Measurements from ENCODE around the gene NSUN7.
"Not testable (repeated sequence)": the region's sequence is repeated elsewhere in the genome, so short reads cannot be mapped to it uniquely, and the experiment has no call there.

NSUN7 gene

GRCh38 chr4:40789771-40790170 is 40.0 kb downstream of the NSUN7 start:
- TF ChIP-seq, protein P1, sequence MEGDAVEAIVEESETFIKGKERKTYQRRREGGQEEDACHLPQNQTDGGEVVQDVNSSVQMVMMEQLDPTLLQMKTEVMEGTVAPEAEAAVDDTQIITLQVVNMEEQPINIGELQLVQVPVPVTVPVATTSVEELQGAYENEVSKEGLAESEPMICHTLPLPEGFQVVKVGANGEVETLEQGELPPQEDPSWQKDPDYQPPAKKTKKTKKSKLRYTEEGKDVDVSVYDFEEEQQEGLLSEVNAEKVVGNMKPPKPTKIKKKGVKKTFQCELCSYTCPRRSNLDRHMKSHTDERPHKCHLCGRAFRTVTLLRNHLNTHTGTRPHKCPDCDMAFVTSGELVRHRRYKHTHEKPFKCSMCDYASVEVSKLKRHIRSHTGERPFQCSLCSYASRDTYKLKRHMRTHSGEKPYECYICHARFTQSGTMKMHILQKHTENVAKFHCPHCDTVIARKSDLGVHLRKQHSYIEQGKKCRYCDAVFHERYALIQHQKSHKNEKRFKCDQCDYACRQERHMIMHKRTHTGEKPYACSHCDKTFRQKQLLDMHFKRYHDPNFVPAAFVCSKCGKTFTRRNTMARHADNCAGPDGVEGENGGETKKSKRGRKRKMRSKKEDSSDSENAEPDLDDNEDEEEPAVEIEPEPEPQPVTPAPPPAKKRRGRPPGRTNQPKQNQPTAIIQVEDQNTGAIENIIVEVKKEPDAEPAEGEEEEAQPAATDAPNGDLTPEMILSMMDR (conservative IDR thresholded peaks at IDR 0.05), result no peak
- TF ChIP-seq ZFX (IDR thresholded peaks at IDR 0.05), result no peak
- no peak overlapping the region for H3K27ac ChIP-seq

- no peak overlapping the region for H3K27ac ChIP-seq
- no peak for TF ChIP-seq ZFX (IDR thresholded peaks at IDR 0.05)
- TF ChIP-seq, protein P1 (conservative IDR thresholded peaks at IDR 0.05), result no peak
These were observed 50.3 kb downstream of the NSUN7 start for GRCh38 chr4:40800064-40800463.

- TF ChIP-seq ZFX (IDR thresholded peaks at IDR 0.05), result no peak
- TF ChIP-seq, protein P1 (conservative IDR thresholded peaks at IDR 0.05), result no peak
- H3K27ac ChIP-seq, result no peak overlapping the region; the same call in 1 of the 2 replicates
These were observed 54.8 kb downstream of the NSUN7 start for GRCh38 chr4:40804598-40804997.

- no peak for TF ChIP-seq ZFX (IDR thresholded peaks at IDR 0.05)
- TF ChIP-seq, protein P1 (conservative IDR thresholded peaks at IDR 0.05), result no peak
- no peak overlapping the region for H3K27ac ChIP-seq
These were observed 59.2 kb downstream of the NSUN7 start for GRCh38 chr4:40808926-40809457.

- H3K27ac ChIP-seq, result no peak overlapping the region
These were observed 62.2 kb downstream of the NSUN7 start for GRCh38 chr4:40811956-40812355.

DNA sequence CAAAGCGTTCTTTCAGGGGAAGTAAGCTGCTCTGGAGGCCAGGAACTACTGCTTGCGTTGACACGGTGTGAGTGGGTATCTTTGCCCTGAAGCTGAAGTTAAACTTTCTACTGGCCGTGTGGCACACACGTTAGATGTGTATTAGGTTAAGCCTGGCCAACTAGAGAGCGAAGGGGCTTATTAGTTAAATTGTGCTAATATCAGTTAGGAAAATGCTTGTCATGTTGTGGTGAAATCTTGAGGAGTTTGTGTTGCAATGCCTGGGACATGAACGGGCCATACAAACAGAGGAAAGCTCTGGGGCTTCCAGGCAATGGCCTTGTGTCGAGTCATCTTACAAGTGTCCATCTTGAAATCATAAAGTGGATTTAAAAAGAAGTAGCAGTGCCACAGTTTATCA is 62.6 kb downstream of the NSUN7 start:
- TF ChIP-seq, protein P1 (conservative IDR thresholded peaks at IDR 0.05), result no peak
- TF ChIP-seq ZFX (IDR thresholded peaks at IDR 0.05), result no peak
- H3K27ac ChIP-seq, result no peak overlapping the region

More at GRCh38 chr4:40811956-40812355, 62.2 kb downstream of the NSUN7 start:
- no peak for TF ChIP-seq ZFX (IDR thresholded peaks at IDR 0.05)
- TF ChIP-seq, protein P1 (conservative IDR thresholded peaks at IDR 0.05), result no peak

DNA sequence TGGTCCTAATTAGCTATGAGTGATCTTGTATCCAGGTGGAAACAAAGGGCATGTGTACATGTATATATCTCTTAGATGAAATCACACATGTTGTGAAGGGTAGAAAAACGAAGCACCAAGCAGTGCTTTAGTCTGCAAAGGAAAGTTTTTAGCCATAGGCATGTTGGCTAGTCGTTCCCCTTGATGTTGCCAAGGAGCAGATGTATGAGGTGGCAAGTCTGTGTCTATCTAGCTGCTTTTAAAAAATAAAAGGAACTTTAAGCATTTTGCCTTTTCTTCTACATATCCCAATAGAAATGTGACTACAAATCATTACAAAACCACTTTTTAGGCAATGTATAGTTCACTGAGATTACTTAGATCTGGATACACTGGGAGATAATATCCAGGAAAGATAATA is 63.1 kb downstream of the NSUN7 start:
- no peak overlapping the region for H3K27ac ChIP-seq
- no peak for TF ChIP-seq ZFX (IDR thresholded peaks at IDR 0.05)
- TF ChIP-seq, protein P1 (conservative IDR thresholded peaks at IDR 0.05), result no peak

- not testable (repeated sequence) for H3K27ac ChIP-seq
These were observed 67.4 kb downstream of the NSUN7 start for GRCh38 chr4:40817157-40817556.
